Measurements from ENCODE around the gene LENG1.

DNA sequence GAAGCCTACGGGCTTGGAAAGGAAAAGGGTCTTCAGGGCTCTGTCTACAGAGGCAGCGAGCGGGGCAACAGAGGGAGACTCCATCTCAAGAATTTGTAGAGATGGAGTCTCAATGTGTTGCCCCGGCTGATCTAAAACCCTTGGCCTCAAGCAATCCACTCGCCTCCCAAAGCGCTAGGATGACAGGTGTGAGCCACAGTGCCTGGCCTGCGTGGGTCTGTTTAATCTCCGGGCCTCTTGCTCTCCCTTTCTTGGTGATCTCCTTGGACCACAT lies 49.2 kb upstream of the LENG1 start:
- TF ChIP-seq, protein P1, sequence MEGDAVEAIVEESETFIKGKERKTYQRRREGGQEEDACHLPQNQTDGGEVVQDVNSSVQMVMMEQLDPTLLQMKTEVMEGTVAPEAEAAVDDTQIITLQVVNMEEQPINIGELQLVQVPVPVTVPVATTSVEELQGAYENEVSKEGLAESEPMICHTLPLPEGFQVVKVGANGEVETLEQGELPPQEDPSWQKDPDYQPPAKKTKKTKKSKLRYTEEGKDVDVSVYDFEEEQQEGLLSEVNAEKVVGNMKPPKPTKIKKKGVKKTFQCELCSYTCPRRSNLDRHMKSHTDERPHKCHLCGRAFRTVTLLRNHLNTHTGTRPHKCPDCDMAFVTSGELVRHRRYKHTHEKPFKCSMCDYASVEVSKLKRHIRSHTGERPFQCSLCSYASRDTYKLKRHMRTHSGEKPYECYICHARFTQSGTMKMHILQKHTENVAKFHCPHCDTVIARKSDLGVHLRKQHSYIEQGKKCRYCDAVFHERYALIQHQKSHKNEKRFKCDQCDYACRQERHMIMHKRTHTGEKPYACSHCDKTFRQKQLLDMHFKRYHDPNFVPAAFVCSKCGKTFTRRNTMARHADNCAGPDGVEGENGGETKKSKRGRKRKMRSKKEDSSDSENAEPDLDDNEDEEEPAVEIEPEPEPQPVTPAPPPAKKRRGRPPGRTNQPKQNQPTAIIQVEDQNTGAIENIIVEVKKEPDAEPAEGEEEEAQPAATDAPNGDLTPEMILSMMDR (IDR thresholded peaks at IDR 0.05) = no peak
- TF ChIP-seq POLR2A (IDR thresholded peaks at IDR 0.05) = no peak

Measured in uterus (tissue), 2 donors.